Activated naive CD4-positive, alpha-beta T cell (primary cell): ENCODE measurements around the gene AMIGO2.
"Not testable (repeated sequence)": the region's sequence is repeated elsewhere in the genome, so short reads cannot be mapped to it uniquely, and the experiment has no call there.

Experiments
- DNase-seq, 4 experiments: peaks; one replicate each; lab custom pipeline; 2025; lab: John Stamatoyannopoulos, UW

The AMIGO2 gene

GRCh38 chr12:47074757-47075156 is 5.0 kb downstream of the AMIGO2 start:
- DNase-seq = no peak

- no peak for DNase-seq
These were observed 5.8 kb downstream of the AMIGO2 start for GRCh38 chr12:47073951-47074350.

- no peak for DNase-seq
These were observed 8.4 kb downstream of the AMIGO2 start for GRCh38 chr12:47071241-47071852.

GRCh38 chr12:47070310-47070709 is 9.4 kb downstream of the AMIGO2 start:
- DNase-seq = no peak

GRCh38 chr12:47068539-47068938 is 11.2 kb downstream of the AMIGO2 start:
- DNase-seq = no peak

- no peak for DNase-seq
These were observed 11.9 kb downstream of the AMIGO2 start for GRCh38 chr12:47067771-47068431.

GRCh38 chr12:47067176-47067575 is 12.6 kb downstream of the AMIGO2 start:
- DNase-seq = no peak

- DNase-seq = no peak
These were observed 13.3 kb downstream of the AMIGO2 start for GRCh38 chr12:47066278-47067025.

GRCh38 chr12:47065546-47065945 is 14.2 kb downstream of the AMIGO2 start:
- DNase-seq = no peak

GRCh38 chr12:47058640-47059039 is 21.1 kb downstream of the AMIGO2 start:
- not testable (repeated sequence) for DNase-seq

GRCh38 chr12:47056944-47057343 is 22.8 kb downstream of the AMIGO2 start:
- DNase-seq = not testable (repeated sequence)

- not testable (repeated sequence) for DNase-seq
These were observed 23.9 kb downstream of the AMIGO2 start for GRCh38 chr12:47055856-47056255.

GRCh38 chr12:47054659-47055058 is 25.1 kb downstream of the AMIGO2 start:
- DNase-seq = no peak

GRCh38 chr12:47053961-47054360 is 25.8 kb downstream of the AMIGO2 start:
- DNase-seq = no peak

GRCh38 chr12:47052274-47052673 is 27.5 kb downstream of the AMIGO2 start:
- no peak for DNase-seq

- DNase-seq = not testable (repeated sequence)
These were observed 28.5 kb downstream of the AMIGO2 start for GRCh38 chr12:47051291-47051690.

- no peak for DNase-seq
These were observed 31.2 kb downstream of the AMIGO2 start for GRCh38 chr12:47048541-47048940.

- DNase-seq = no peak
These were observed 38.4 kb downstream of the AMIGO2 start for GRCh38 chr12:47041327-47041726.

- no peak for DNase-seq
These were observed 40.0 kb downstream of the AMIGO2 start for GRCh38 chr12:47039756-47040155.

- no peak for DNase-seq
These were observed 40.7 kb downstream of the AMIGO2 start for GRCh38 chr12:47039079-47039478.

GRCh38 chr12:47038270-47038748 is 41.5 kb downstream of the AMIGO2 start:
- DNase-seq = no peak

- no peak for DNase-seq
These were observed 44.3 kb downstream of the AMIGO2 start for GRCh38 chr12:47035484-47035883.

GRCh38 chr12:47034661-47035060 is 45.1 kb downstream of the AMIGO2 start:
- DNase-seq = no peak
